BLaER1 treated with 17β-estradiol and CSF1 and Interleukin-3, amounts not matched to agents 10 nM and 100 nM (cell line): Measurements from ENCODE around the gene RGS3.

Experiments used
- H3K27ac ChIP-seq, 11 experiments: shearing (Covaris generic); formaldehyde crosslinking; 2 replicates each; pipeline ENCODE4 v1.8.1; 2022
- H3K27me3 ChIP-seq, 11 experiments: shearing (Covaris generic); formaldehyde crosslinking; 2 replicates each; pipeline ENCODE4 v1.8.1; 2022
- H3K36me3 ChIP-seq, 11 experiments: shearing (Covaris generic); formaldehyde crosslinking; 2 replicates each; pipeline ENCODE4 v1.8.1; 2022
- H3K4me1 ChIP-seq, 10 experiments: shearing (Covaris generic); formaldehyde crosslinking; 2 replicates each; pipeline ENCODE4 v1.8.1; 2022
- H3K4me2 ChIP-seq, 11 experiments: shearing (Covaris generic); formaldehyde crosslinking; 2 replicates each; pipeline ENCODE4 v1.8.1; 2022
- H3K4me3 ChIP-seq, 10 experiments: shearing (Covaris generic); formaldehyde crosslinking; 2 replicates each; pipeline ENCODE4 v1.8.1; 2022
- H3K9ac ChIP-seq, 11 experiments: shearing (Covaris generic); formaldehyde crosslinking; 2 replicates each; pipeline ENCODE4 v1.8.1; 2022
- H3K9me3 ChIP-seq, 11 experiments: shearing (Covaris generic); formaldehyde crosslinking; replicated peaks in 1 of 11; 2 replicates each; pipeline ENCODE4 v1.8.1; 2022
- H4K20me1 ChIP-seq, 11 experiments: shearing (Covaris generic); formaldehyde crosslinking; 2 replicates each; pipeline ENCODE4 v1.8.1; 2022
- Cebpa-rat ChIP-seq, 11 experiments: shearing (Covaris generic); IDR thresholded peaks; 2 replicates each; pipeline ENCODE4 v1.8.1; 2022

The RGS3 gene

GRCh38 chr9:113599646-113600022, 136.1 kb downstream of the RGS3 start:
- Histone ChIP-seq H3K9me3 (no peaks in the 10 kb centered on the region), H4K20me1 (peaks cover 0 to 26% (median 0%) of the 10 kb centered on the region in 11 experiments; a peak in 6 of 22 replicates), H3K36me3 (peaks cover 11 to 30% (median 26%) of the 10 kb centered on the region in 11 experiments), H3K4me3 (no peak overlapping the region), H3K27ac (no peak overlapping the region), H3K9ac (no peak overlapping the region), H3K4me2 (0 out of 22 replicates have a peak overlapping the region, but pooled peaks of 2 of the 11 experiments have one; percentile 7 to 75), H3K4me1 (peaks cover 45 to 99% (median 85%) of the 10 kb centered on the region in 10 experiments), H3K27me3 (no peaks in the 10 kb centered on the region)
- no peak for TF ChIP-seq Cebpa-rat (IDR thresholded peaks at IDR 0.05)

- H3K9ac ChIP-seq: no peak overlapping the region
- TF ChIP-seq Cebpa-rat (IDR thresholded peaks at IDR 0.05): no peak
- peaks cover 39 to 95% (median 79%) of the 10 kb centered on the region in 10 experiments for H3K4me1 ChIP-seq
- no peaks in the 10 kb centered on the region for H3K9me3 ChIP-seq
- peaks cover 11 to 29% (median 26%) of the 10 kb centered on the region in 11 experiments for H3K36me3 ChIP-seq
- H3K4me2 ChIP-seq: peak overlapping the region in 8 of 11 experiments; percentile 62 to 93 (median 77); a peak in 15 of 22 replicates
- H3K27ac ChIP-seq: 0 out of 22 replicates have a peak overlapping the region, but pooled peaks of 1 of the 11 experiments have one; percentile 70
- H3K27me3 ChIP-seq: no peaks in the 10 kb centered on the region
- no peak overlapping the region for H3K4me3 ChIP-seq
- peaks cover 0 to 26% (median 0%) of the 10 kb centered on the region in 11 experiments; a peak in 6 of 22 replicates for H4K20me1 ChIP-seq
Observed at GRCh38 chr9:113600023-113600823, 136.7 kb downstream of the RGS3 start.

GRCh38 chr9:113600871-113601614, 137.5 kb downstream of the RGS3 start:
- Histone ChIP-seq H3K36me3 (peaks cover 11 to 23% (median 19%) of the 10 kb centered on the region in 11 experiments), H3K4me1 (peaks cover 33 to 86% (median 71%) of the 10 kb centered on the region in 10 experiments), H3K4me2 (peak overlapping the region; percentile 62 to 93 (median 79)), H3K4me3 (no peak overlapping the region), H3K9me3 (no peaks in the 10 kb centered on the region), H3K9ac (peak overlapping the region in 4 of 11 experiments; percentile 4 to 48 (median 12); a peak in 5 of 22 replicates), H3K27ac (peak overlapping the region in 4 of 11 experiments; percentile 5 to 74 (median 68); a peak in 4 of 22 replicates), H3K27me3 (no peaks in the 10 kb centered on the region), H4K20me1 (peaks cover 0 to 26% (median 0%) of the 10 kb centered on the region in 11 experiments; a peak in 6 of 22 replicates)
- TF ChIP-seq Cebpa-rat (IDR thresholded peaks at IDR 0.05): no peak

GRCh38 chr9:113601656-113602055, 138.1 kb downstream of the RGS3 start:
- TF ChIP-seq Cebpa-rat (IDR thresholded peaks at IDR 0.05): no peak
- peaks cover 33 to 80% (median 65%) of the 10 kb centered on the region in 10 experiments for H3K4me1 ChIP-seq
- H4K20me1 ChIP-seq: peaks cover 0 to 23% (median 0%) of the 10 kb centered on the region in 11 experiments; a peak in 6 of 22 replicates
- no peaks in the 10 kb centered on the region for H3K9me3 ChIP-seq
- peaks cover 6 to 17% (median 13%) of the 10 kb centered on the region in 11 experiments for H3K36me3 ChIP-seq
- H3K9ac ChIP-seq: peak overlapping the region in 4 of 11 experiments; percentile 4 to 48 (median 12); a peak in 6 of 22 replicates
- peak overlapping the region; percentile 62 to 93 (median 79) for H3K4me2 ChIP-seq
- peak overlapping the region in 6 of 11 experiments; percentile 5 to 74 (median 58); a peak in 8 of 22 replicates for H3K27ac ChIP-seq
- H3K4me3 ChIP-seq: no peak overlapping the region
- no peaks in the 10 kb centered on the region for H3K27me3 ChIP-seq

GRCh38 chr9:113602126-113603047, 138.9 kb downstream of the RGS3 start:
- Histone ChIP-seq H3K4me1 (peaks cover 33 to 73% (median 58%) of the 10 kb centered on the region in 10 experiments), H3K4me3 (no peak overlapping the region), H3K27me3 (no peaks in the 10 kb centered on the region), H3K9me3 (no peaks in the 10 kb centered on the region), H3K9ac (peak overlapping the region in 10 of 11 experiments; percentile 28 to 70 (median 49); a peak in 17 of 22 replicates), H3K4me2 (peak overlapping the region; percentile 62 to 93 (median 79)), H4K20me1 (peaks cover 0 to 16% (median 0%) of the 10 kb centered on the region in 11 experiments; a peak in 6 of 22 replicates), H3K27ac (peak overlapping the region in 10 of 11 experiments; percentile 8 to 74 (median 57); a peak in 17 of 22 replicates), H3K36me3 (peaks cover 0 to 10% (median 6%) of the 10 kb centered on the region in 11 experiments; a peak in 16 of 22 replicates)
- no peak for TF ChIP-seq Cebpa-rat (IDR thresholded peaks at IDR 0.05)

GRCh38 chr9:113603048-113603375, 139.5 kb downstream of the RGS3 start:
- Histone ChIP-seq H3K4me2 (peak overlapping the region; percentile 62 to 93 (median 79)), H3K4me1 (peaks cover 33 to 67% (median 51%) of the 10 kb centered on the region in 10 experiments), H3K9ac (peak overlapping the region in 9 of 11 experiments; percentile 28 to 70 (median 40); a peak in 12 of 22 replicates), H3K27me3 (no peaks in the 10 kb centered on the region), H3K9me3 (no peaks in the 10 kb centered on the region), H4K20me1 (peaks cover 0 to 11% (median 0%) of the 10 kb centered on the region in 11 experiments; a peak in 6 of 22 replicates), H3K4me3 (no peak overlapping the region), H3K36me3 (peaks cover 0 to 3% (median 0%) of the 10 kb centered on the region in 11 experiments; a peak in 4 of 22 replicates), H3K27ac (peak overlapping the region in 8 of 11 experiments; percentile 8 to 74 (median 61); a peak in 13 of 22 replicates)
- TF ChIP-seq Cebpa-rat (IDR thresholded peaks at IDR 0.05): no peak

GRCh38 chr9:113603773-113604172, 140.2 kb downstream of the RGS3 start:
- Histone ChIP-seq H3K4me3 (no peak overlapping the region), H3K4me1 (peaks cover 33 to 59% (median 44%) of the 10 kb centered on the region in 10 experiments), H3K27ac (peak overlapping the region in 3 of 11 experiments; percentile 19 to 74 (median 27); a peak in 4 of 22 replicates), H3K9ac (peak overlapping the region in 2 of 11 experiments; percentile 31 to 70; a peak in 2 of 22 replicates), H3K27me3 (no peaks in the 10 kb centered on the region), H4K20me1 (peaks cover 0 to 3% (median 0%) of the 10 kb centered on the region in 11 experiments; a peak in 3 of 22 replicates), H3K9me3 (no peaks in the 10 kb centered on the region), H3K36me3 (no peaks in the 10 kb centered on the region), H3K4me2 (peak overlapping the region in 10 of 11 experiments; percentile 62 to 93 (median 77); a peak in 15 of 22 replicates)
- TF ChIP-seq Cebpa-rat (IDR thresholded peaks at IDR 0.05): no peak
